ENCODE data around the gene MFAP3L. TPM values are rescaled to one million over a fixed set of nuclear protein-coding genes. Genes with fewer than 3 reads are reported as not detected.

The MFAP3L gene
- total and polyA plus RNA-seq, 7 experiments from 2014 or later: 0.05 to 2.0 (median 0.92) TPM

Other genes starting within 250 kb of the MFAP3L start
- gene AADAT, start 63.6 kb upstream of the MFAP3L start, total RNA-seq: not detected
- not detected for gene AADAT, start 63.6 kb upstream of the MFAP3L start, polyA plus RNA-seq

All from naive thymus-derived CD4-positive, alpha-beta T cell (primary cell).